Activated CD8-positive, alpha-beta memory T cell treated with anti-CD3 and anti-CD28 coated beads for 24 hours (primary cell): ENCODE results near the gene ZMPSTE24.
A peak's percentile ranks its signal among the peaks of the same experiment; 100 is the strongest.
"Not testable (repeated sequence)": the region's sequence is repeated elsewhere in the genome, so short reads cannot be mapped to it uniquely, and the experiment has no call there.

ENCODE experiments used
- DNase-seq: peaks from one replicate; pipeline ENCODE4 v3.0.0-alpha.2; 2020

Gene ZMPSTE24

GRCh38 chr1:40331403-40331802 lies 73.4 kb downstream of the ZMPSTE24 start:
- not testable (repeated sequence) for DNase-seq

- DNase-seq = no peak
Measured at GRCh38 chr1:40332695-40333094, 74.7 kb downstream of the ZMPSTE24 start.

- no peak for DNase-seq
Measured at GRCh38 chr1:40337443-40337842, 79.4 kb downstream of the ZMPSTE24 start.

- peak; percentile 98 for DNase-seq
Measured at GRCh38 chr1:40338745-40339419, 80.8 kb downstream of the ZMPSTE24 start.

GRCh38 chr1:40339420-40340323 lies 81.6 kb downstream of the ZMPSTE24 start:
- no peak for DNase-seq

- no peak for DNase-seq
Measured at GRCh38 chr1:40341491-40342380, 83.7 kb downstream of the ZMPSTE24 start.

- DNase-seq = not testable (repeated sequence)
Measured at GRCh38 chr1:40342381-40342717, 84.3 kb downstream of the ZMPSTE24 start.
